GM15510 (cell line): ENCODE measurements around the gene FGFR2.

Source experiments
- POLR2A ChIP-seq: IDR thresholded peaks from 3 replicates; pipeline ENCODE4 v1.6.1; 2011; ENCODE audit warnings: borderline replicate concordance; ENCODE audit not compliant: insufficient read length; ENCODE audit errors: extremely low read depth

Gene FGFR2

DNA sequence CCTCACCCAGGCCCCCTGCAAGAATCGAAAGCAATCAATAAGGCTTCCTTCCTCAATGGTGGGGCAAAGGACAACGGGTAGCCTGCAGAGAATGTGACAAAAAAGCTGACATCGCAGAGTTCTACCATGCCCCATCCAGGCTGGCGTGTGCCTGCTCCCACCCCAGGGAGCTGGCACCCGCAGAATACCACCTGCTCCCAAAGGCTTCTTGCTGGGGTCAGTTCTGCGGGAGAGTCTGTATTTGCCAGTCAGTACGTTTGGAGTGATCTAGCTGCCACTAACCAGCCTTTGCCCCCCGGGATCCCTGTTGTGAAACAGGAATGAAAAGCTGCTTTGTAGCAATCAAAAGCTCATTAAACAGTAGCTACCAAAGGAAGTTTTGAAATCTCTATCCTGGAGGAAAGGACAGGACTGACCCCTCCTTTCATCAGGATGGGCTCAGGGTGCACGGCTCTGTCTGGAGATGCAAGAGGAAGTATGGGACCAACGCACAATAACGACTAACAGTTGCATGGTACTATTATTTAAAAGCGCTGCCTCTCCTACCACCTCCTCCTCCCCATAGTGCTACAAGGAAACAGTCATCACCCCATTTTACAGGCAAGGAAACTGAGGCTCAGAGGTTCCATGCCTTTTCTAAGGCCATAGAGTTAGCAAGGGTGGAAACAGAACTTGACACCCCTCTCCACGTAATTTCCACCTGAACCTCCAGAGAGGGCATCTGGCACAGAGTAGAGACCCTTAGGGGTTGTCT, 67.0 kb downstream of the FGFR2 start:
- TF ChIP-seq POLR2A: no peak

DNA sequence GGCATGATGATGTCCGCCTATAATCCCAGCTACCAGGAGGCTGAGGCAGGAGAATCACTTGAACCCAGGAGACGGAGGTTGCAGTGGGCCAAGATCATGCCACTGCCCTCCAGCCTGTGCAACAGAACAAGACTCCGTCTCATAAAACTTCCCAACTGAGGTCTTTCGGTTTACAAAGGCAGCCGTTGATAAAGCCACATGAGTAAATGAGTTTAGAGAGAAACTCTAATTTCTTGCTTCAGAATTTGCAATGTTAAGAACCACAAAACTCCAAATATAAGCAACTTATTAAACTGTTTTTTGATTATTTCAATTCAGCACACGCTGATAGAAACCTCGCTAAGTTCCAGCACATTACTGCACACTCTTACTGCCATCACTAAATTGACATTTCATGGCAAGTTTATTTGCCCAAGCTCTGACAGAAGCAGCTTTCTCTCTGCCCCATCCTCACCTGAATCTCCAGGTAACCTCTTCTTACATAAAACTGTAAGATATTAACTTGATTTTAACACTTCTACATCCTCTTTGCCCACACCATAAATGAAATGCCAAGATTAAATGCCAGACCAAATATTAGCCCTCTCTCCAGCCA, 67.7 kb downstream of the FGFR2 start:
- TF ChIP-seq POLR2A: no peak

DNA sequence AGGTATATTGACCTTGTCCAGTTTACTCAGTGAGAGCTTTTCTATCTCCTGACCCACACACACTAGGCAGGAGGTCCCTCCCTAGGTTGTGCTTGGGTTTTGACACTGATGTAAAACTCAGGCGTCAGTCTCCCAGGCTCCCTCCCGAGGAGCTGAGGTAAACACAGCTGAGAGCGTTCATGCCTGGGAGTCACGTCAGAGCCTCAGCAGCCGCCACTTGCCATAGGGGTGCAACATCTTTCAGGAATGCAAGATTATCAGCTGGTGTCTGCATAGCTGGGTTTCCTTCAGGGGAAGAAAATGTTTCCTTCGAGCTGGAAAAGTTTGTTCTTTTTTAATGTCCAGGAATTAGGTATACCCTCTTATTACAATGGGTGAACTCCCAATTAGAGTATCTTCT, 70.6 kb downstream of the FGFR2 start:
- no peak for TF ChIP-seq POLR2A

DNA sequence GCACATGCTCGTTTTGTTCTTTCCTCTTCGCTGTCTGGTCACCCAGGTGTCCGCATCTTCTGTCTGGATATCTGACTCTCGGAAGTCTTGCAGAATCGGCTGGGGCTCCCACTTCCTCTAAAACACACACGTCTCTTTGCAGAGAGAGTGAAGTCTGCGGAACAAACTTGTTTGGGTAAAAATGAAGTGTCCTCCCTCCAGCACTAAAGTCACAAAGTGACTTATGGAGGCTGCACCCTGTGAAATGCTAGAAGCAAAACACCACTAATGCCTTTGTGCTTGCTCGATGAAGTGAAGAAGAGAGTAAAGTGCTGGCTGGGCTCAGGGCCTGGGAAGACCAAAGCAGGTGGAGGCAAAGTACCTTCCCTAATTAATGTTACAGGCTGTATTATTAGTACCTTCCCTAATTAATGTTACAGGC, 71.4 kb downstream of the FGFR2 start:
- TF ChIP-seq POLR2A: no peak

DNA sequence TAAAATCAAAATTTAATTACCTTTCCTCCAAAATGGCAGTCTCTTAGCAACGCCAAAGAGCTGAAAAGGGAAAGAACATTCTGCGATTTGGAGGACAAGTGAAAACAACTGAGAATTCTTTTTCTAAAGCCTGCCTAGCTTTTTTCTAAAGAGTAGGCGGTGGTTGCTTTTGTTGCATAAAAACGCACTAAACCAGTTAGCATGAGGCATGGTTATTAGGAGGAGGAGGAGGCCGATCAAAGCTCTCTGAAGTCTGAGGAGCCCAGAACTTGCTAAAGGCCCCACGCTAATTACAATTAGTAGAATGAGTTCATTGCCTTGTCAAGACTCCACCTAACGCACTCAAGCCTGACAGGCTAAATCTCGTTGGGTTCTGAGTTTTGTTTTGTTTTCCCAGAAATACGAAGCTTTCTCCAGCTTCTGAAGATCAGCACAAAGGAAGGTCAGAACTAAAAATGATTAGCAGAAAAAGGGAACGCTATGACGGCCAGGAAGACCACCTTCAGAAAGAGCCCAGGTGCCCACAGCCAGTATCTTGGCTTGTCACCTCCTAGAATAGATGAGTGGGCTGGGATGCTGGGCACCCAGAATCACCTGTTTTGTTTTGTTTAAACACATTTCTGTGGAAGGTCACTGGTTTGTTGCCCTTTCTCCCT, 72.0 kb downstream of the FGFR2 start:
- no peak for TF ChIP-seq POLR2A

DNA sequence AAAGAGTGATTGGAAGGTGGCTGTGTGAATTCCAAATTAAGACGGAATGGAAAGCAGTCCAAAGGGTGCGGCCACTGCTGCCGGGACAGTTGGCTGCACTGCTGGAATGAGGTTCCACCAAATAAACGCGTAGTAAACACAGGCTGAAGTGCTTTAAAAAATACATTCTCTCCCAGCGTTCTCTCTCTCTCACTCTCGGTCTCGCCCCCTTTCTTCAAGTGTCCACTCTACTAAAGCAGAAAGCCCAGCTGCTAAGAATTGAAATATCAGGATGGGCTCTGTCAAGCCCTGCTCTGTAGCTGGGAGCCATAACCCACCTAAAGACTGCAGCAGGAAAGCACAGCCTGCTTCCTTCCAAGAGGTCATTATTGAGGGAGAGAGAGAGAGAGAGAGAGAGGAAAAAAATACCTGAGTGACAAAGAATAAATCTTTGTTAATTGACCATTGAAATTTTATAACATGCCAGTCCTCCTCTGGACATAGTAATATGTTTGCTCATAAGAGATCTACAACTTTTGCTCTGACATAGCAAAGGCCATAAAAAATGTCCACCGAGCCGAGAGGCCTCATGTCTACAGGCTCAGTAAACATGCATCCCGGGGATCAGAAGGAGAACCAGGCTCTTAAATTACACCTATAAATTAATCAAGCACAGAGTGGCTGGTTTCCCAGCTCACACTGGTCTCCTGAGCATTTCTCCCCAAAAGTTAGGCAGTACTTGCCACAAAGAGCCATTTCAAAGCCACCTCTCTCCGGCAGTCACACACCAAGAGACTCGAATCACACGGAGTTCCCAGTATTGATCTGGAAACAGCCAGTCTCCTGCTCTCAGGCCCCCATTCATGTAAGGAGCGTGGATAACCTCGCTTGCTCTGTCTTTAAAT, 72.8 kb downstream of the FGFR2 start:
- TF ChIP-seq POLR2A: no peak

DNA sequence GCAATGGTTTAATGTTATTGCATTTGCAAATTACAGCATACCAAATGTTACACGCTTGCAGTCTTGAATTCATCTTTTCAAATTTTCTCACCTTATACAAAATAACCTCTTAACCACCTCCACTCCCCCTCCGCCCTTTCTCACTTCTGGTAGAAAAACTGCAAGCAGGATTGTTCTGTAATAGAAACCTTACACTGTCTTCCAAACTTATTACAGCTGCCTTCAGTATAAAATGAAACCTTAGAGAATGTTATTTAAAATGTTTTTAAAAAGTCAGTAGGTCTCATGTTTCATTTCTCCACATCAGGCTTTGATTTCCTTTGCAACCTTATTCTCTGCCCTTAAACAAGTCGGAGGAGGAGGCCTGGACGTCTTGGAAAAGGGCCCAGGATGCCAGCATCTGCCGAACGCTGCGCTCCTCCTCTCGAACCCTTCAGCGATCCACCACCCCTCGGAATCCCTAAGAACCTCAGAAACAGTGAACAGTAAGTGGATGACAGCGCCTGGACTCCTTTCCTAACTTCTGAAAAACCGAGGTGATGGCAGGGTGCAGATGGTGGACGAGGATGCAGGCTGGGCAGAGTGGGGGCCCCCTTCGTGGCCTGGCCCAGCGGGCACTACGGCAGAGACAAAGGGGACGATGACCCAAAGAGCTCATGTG, 74.0 kb downstream of the FGFR2 start:
- no peak for TF ChIP-seq POLR2A

- no peak for TF ChIP-seq POLR2A
These were observed 75.4 kb downstream of the FGFR2 start for GRCh38 chr10:121522831-121523230.

- no peak for TF ChIP-seq POLR2A
These were observed 76.3 kb downstream of the FGFR2 start for GRCh38 chr10:121521794-121522556.

- no peak for TF ChIP-seq POLR2A
These were observed 78.2 kb downstream of the FGFR2 start for GRCh38 chr10:121519901-121520493.

GRCh38 chr10:121519411-121519810, 78.8 kb downstream of the FGFR2 start:
- TF ChIP-seq POLR2A: no peak

GRCh38 chr10:121518333-121518732, 79.9 kb downstream of the FGFR2 start:
- no peak for TF ChIP-seq POLR2A
